ENCODE results near the gene MAST2. TPM values are rescaled to one million over a fixed set of nuclear protein-coding genes. Genes with fewer than 3 reads are reported as not detected.
A peak's percentile ranks its signal among the peaks of the same experiment; 100 is the strongest.

MAST2 gene
- total RNA-seq, 1 experiment from 2014 or later, result 37.2 TPM

DNA sequence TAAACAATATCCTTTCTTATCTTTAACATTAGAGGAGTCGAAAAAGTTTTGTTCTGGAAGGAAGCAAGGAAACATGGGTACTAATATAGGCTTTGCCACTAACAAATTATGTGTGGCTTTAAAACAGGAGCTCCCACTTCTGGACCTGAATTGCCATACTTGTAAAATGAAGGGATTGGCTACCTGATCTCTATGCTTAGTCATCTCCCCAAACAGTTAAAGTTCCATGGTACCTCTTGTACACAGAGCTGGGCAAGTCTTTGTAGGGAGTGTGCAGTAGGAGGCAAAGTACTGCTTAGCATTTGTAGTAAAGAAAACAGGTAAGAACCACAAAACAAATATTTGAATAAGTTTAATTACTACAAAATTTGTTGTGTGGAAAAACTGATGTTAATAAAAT, 81.3 kb downstream of the MAST2 start:
- no peak for DNase-seq (ENCODE audit: low spot score)
- peaks cover 5% of the 10 kb centered on the region; the same call in 1 of the 2 replicates for H3K4me1 Mint-ChIP-seq
- TF ChIP-seq, protein P1, sequence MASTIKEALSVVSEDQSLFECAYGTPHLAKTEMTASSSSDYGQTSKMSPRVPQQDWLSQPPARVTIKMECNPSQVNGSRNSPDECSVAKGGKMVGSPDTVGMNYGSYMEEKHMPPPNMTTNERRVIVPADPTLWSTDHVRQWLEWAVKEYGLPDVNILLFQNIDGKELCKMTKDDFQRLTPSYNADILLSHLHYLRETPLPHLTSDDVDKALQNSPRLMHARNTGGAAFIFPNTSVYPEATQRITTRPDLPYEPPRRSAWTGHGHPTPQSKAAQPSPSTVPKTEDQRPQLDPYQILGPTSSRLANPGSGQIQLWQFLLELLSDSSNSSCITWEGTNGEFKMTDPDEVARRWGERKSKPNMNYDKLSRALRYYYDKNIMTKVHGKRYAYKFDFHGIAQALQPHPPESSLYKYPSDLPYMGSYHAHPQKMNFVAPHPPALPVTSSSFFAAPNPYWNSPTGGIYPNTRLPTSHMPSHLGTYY (CRISPR knock-in tag; IDR thresholded peaks at IDR 0.05), result no peak
- H3K4me3 Mint-ChIP-seq, result no peak overlapping the region
- ATAC-seq, result no peak
- no peaks in the 10 kb centered on the region for H3K9me3 Mint-ChIP-seq
- H3K27ac Mint-ChIP-seq, result no peak overlapping the region; the same call in 1 of the 2 replicates
- CTCF ChIA-PET, result no interaction called here
- no peaks in the 10 kb centered on the region for H3K27me3 Mint-ChIP-seq (ENCODE audit: low read depth)
- no peaks in the 10 kb centered on the region; the same call in 1 of the 2 replicates for H3K36me3 Mint-ChIP-seq
- POLR2A ChIA-PET, result interaction anchor here (0.6 kb wide), 1 partner anchor 111 kb away, joined by 3 read pairs; no protein-coding TSS in a partner anchor

DNA sequence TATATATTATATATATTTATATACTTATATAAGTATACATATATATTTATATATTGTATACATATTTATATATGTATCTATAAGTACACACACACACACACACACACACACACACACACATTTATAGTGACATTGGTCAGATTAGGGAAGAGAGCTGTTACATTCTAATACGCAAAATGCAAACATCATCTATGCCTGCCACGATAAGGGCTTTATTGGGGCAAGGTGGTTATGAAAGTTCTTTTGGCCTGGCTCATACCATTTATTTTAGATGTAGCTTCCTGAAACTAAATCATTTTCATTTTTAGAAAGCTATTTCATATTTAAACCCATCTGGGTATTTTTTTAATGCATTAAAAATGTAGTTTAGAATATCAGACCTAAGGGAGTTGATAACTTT, 82.8 kb downstream of the MAST2 start:
- Mint-ChIP-seq H3K27me3 (ENCODE audit: low read depth) (no peaks in the 10 kb centered on the region), H3K9me3 (peaks cover 4% of the 10 kb centered on the region; the same call in 1 of the 2 replicates), H3K4me1 (peaks cover 5% of the 10 kb centered on the region; the same call in 1 of the 2 replicates), H3K27ac (no peak overlapping the region), H3K36me3 (peaks cover 4% of the 10 kb centered on the region), H3K4me3 (no peak overlapping the region)
- ChIA-PET CTCF (no interaction called here), POLR2A (no interaction called here)
- ATAC-seq (no peak), DNase-seq (ENCODE audit: low spot score) (no peak)
- TF ChIP-seq SMAD3 (CRISPR knock-in tag; IDR thresholded peaks at IDR 0.05; ENCODE audit: borderline replicate concordance) (no peak), ATF1 (CRISPR knock-in tag; IDR thresholded peaks at IDR 0.05) (no peak), ZNF263 (CRISPR knock-in tag; IDR thresholded peaks at IDR 0.05; ENCODE audit: low read depth) (no peak)
- TF ChIP-seq, protein P2, sequence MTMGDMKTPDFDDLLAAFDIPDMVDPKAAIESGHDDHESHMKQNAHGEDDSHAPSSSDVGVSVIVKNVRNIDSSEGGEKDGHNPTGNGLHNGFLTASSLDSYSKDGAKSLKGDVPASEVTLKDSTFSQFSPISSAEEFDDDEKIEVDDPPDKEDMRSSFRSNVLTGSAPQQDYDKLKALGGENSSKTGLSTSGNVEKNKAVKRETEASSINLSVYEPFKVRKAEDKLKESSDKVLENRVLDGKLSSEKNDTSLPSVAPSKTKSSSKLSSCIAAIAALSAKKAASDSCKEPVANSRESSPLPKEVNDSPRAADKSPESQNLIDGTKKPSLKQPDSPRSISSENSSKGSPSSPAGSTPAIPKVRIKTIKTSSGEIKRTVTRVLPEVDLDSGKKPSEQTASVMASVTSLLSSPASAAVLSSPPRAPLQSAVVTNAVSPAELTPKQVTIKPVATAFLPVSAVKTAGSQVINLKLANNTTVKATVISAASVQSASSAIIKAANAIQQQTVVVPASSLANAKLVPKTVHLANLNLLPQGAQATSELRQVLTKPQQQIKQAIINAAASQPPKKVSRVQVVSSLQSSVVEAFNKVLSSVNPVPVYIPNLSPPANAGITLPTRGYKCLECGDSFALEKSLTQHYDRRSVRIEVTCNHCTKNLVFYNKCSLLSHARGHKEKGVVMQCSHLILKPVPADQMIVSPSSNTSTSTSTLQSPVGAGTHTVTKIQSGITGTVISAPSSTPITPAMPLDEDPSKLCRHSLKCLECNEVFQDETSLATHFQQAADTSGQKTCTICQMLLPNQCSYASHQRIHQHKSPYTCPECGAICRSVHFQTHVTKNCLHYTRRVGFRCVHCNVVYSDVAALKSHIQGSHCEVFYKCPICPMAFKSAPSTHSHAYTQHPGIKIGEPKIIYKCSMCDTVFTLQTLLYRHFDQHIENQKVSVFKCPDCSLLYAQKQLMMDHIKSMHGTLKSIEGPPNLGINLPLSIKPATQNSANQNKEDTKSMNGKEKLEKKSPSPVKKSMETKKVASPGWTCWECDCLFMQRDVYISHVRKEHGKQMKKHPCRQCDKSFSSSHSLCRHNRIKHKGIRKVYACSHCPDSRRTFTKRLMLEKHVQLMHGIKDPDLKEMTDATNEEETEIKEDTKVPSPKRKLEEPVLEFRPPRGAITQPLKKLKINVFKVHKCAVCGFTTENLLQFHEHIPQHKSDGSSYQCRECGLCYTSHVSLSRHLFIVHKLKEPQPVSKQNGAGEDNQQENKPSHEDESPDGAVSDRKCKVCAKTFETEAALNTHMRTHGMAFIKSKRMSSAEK (CRISPR knock-in tag; IDR thresholded peaks at IDR 0.05; ENCODE audit: borderline replicate concordance), result no peak
- TF ChIP-seq, protein P1 (CRISPR knock-in tag; IDR thresholded peaks at IDR 0.05), result no peak

DNA sequence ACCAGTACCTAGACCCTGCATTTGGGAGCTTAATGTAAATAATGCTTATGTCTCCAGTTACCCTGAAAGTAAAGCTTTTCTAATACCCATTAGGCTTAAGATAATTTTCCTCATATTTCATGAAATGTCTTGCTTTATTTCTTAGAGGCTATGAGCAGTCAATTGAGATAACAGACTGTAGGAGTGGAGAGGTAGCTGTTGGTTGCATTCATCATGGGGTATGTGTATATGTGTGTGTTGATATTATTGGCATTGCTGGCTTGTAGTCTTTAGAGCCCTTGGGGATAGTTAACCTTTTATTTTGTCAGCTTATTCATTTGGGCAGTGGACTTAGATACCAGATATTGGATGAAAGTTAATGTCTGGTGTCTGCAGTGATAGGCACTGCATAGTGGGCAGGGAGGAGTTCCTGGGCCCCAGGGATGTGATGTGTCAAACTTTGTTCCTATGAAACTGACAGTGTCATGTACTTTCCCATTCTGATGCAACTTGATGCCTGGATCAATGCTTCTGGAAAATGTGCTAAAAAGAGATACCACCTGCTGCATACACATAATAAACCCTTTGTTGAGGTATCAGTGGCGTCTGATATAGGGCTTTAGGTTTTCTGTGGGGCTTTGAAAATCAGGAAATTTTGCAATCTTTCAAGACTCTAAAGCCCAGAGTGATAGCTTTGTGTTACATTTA, 83.9 kb downstream of the MAST2 start:
- POLR2A ChIA-PET, result no interaction called here
- no peaks in the 10 kb centered on the region for H3K27me3 Mint-ChIP-seq (ENCODE audit: low read depth)
- ATAC-seq (no peak), DNase-seq (ENCODE audit: low spot score) (no peak)
- no peak overlapping the region for H3K27ac Mint-ChIP-seq
- H3K36me3 Mint-ChIP-seq, result peaks cover 4% of the 10 kb centered on the region
- CTCF ChIA-PET, result interaction anchor here (1.2 kb wide), 1 partner anchor 113 kb away, joined by 3 read pairs; no protein-coding TSS in a partner anchor
- H3K4me3 Mint-ChIP-seq, result no peak overlapping the region
- H3K9me3 Mint-ChIP-seq, result peaks cover 4% of the 10 kb centered on the region; the same call in 1 of the 2 replicates
- TF ChIP-seq GABPB1 (CRISPR knock-in tag; IDR thresholded peaks at IDR 0.05), result peak; percentile 85
- no peak for TF ChIP-seq SMAD3 (CRISPR knock-in tag; IDR thresholded peaks at IDR 0.05; ENCODE audit: borderline replicate concordance)
- peaks cover 4% of the 10 kb centered on the region; the same call in 1 of the 2 replicates for H3K4me1 Mint-ChIP-seq

DNA sequence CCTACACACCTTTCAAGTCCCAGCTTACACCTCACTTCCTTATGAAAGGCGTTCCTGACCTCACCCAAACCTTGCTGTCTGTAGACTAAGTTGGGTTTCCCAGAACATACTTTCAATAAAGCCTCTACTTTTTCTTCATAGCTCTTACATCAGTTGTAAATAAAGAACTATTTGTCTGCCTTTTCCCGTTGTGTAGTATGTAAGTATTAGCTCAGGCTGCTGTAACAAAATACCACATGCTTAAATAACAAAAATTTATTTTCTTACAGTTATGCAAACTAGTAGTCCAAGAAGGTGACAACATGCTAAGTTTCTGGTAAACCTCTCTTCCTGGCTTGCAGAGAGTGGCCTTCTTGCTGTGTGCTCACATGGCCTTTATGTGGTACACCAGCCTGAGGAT, 86.7 kb downstream of the MAST2 start:
- Mint-ChIP-seq H3K27me3 (ENCODE audit: low read depth) (no peaks in the 10 kb centered on the region), H3K36me3 (peaks cover 4% of the 10 kb centered on the region), H3K27ac (peak overlapping the region; percentile 16; the same call in 1 of the 2 replicates), H3K4me3 (no peak overlapping the region), H3K4me1 (no peaks in the 10 kb centered on the region), H3K9me3 (peaks cover 4% of the 10 kb centered on the region; the same call in 1 of the 2 replicates)
- no peak for DNase-seq (ENCODE audit: low spot score)
- no peak for ATAC-seq
- CTCF ChIA-PET, result interaction anchor here (0.9 kb wide), 1 partner anchor 159 kb away, joined by 3 read pairs; no protein-coding TSS in a partner anchor
- POLR2A ChIA-PET, result interaction anchor here (1.2 kb wide), 1 partner anchor 92 kb away, joined by 3 read pairs; no protein-coding TSS in a partner anchor
- TF ChIP-seq ZNF232 (CRISPR knock-in tag; IDR thresholded peaks at IDR 0.05) (no peak), MXD4 (CRISPR knock-in tag; IDR thresholded peaks at IDR 0.05; ENCODE audit: borderline replicate concordance) (no peak), ZNF671 (CRISPR knock-in tag; IDR thresholded peaks at IDR 0.05) (no peak), TCF7 (CRISPR knock-in tag; IDR thresholded peaks at IDR 0.05; ENCODE audit: low read depth) (no peak)
- TF ChIP-seq, protein P3, sequence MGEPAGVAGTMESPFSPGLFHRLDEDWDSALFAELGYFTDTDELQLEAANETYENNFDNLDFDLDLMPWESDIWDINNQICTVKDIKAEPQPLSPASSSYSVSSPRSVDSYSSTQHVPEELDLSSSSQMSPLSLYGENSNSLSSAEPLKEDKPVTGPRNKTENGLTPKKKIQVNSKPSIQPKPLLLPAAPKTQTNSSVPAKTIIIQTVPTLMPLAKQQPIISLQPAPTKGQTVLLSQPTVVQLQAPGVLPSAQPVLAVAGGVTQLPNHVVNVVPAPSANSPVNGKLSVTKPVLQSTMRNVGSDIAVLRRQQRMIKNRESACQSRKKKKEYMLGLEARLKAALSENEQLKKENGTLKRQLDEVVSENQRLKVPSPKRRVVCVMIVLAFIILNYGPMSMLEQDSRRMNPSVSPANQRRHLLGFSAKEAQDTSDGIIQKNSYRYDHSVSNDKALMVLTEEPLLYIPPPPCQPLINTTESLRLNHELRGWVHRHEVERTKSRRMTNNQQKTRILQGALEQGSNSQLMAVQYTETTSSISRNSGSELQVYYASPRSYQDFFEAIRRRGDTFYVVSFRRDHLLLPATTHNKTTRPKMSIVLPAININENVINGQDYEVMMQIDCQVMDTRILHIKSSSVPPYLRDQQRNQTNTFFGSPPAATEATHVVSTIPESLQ (CRISPR knock-in tag; IDR thresholded peaks at IDR 0.05), result no peak
- TF ChIP-seq, protein P4, sequence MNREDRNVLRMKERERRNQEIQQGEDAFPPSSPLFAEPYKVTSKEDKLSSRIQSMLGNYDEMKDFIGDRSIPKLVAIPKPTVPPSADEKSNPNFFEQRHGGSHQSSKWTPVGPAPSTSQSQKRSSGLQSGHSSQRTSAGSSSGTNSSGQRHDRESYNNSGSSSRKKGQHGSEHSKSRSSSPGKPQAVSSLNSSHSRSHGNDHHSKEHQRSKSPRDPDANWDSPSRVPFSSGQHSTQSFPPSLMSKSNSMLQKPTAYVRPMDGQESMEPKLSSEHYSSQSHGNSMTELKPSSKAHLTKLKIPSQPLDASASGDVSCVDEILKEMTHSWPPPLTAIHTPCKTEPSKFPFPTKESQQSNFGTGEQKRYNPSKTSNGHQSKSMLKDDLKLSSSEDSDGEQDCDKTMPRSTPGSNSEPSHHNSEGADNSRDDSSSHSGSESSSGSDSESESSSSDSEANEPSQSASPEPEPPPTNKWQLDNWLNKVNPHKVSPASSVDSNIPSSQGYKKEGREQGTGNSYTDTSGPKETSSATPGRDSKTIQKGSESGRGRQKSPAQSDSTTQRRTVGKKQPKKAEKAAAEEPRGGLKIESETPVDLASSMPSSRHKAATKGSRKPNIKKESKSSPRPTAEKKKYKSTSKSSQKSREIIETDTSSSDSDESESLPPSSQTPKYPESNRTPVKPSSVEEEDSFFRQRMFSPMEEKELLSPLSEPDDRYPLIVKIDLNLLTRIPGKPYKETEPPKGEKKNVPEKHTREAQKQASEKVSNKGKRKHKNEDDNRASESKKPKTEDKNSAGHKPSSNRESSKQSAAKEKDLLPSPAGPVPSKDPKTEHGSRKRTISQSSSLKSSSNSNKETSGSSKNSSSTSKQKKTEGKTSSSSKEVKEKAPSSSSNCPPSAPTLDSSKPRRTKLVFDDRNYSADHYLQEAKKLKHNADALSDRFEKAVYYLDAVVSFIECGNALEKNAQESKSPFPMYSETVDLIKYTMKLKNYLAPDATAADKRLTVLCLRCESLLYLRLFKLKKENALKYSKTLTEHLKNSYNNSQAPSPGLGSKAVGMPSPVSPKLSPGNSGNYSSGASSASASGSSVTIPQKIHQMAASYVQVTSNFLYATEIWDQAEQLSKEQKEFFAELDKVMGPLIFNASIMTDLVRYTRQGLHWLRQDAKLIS (CRISPR knock-in tag; IDR thresholded peaks at IDR 0.05; ENCODE audit: borderline replicate concordance), result no peak
